Measurements from ENCODE around the gene ZBTB20.

The ZBTB20 gene

GRCh38 chr3:114741066-114741465 lies 406.0 kb downstream of the ZBTB20 start:
- Histone ChIP-seq H3K36me3 (ENCODE audit: insufficient read depth, low read length) (no peaks in the 10 kb centered on the region), H3K27me3 (ENCODE audit: insufficient read depth, low read length) (no peaks in the 10 kb centered on the region), H3K79me2 (ENCODE audit: control insufficient read depth, insufficient read depth, low read length, unreplicated experiment) (no peaks in the 10 kb centered on the region), H2AFZ (ENCODE audit: low read length, unreplicated experiment) (no peak overlapping the region), H3K4me1 (ENCODE audit: control insufficient read depth, insufficient read depth, low read length, unreplicated experiment) (peaks cover 13% of the 10 kb centered on the region), H3K4me3 (ENCODE audit: low read depth, low read length) (no peak overlapping the region), H3K27ac (ENCODE audit: low read depth, low read length) (peak overlapping the region; percentile 16; the same call in 1 of the 2 replicates)

- Histone ChIP-seq H3K4me1 (ENCODE audit: control insufficient read depth, insufficient read depth, low read length, unreplicated experiment) (peaks cover 7% of the 10 kb centered on the region), H2AFZ (ENCODE audit: low read length, unreplicated experiment) (no peak overlapping the region), H3K36me3 (ENCODE audit: insufficient read depth, low read length) (no peaks in the 10 kb centered on the region), H3K27ac (ENCODE audit: low read depth, low read length) (no peak overlapping the region), H3K79me2 (ENCODE audit: control insufficient read depth, insufficient read depth, low read length, unreplicated experiment) (no peaks in the 10 kb centered on the region), H3K4me3 (ENCODE audit: low read depth, low read length) (no peak overlapping the region), H3K27me3 (ENCODE audit: insufficient read depth, low read length) (no peaks in the 10 kb centered on the region)
These were observed 407.5 kb downstream of the ZBTB20 start for GRCh38 chr3:114739627-114740026.

DNA sequence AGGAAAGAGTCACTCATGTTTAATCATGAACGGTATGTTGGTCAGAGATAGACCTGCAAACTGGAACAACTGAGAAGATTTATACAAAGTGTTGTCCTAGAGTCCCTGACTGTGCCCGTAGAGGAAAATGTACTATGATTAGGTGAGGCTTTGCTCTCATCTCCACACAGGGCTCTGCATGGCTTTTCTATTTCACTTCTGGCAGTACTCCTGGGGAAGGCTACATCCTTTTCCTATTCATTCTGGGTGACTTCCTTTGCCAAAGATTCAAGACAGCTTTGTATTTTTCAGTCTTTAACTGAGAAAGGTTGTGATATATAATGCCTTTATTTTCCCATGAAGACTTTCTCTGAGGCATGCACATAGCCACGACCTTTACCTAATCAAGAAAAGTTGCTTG lies 414.7 kb downstream of the ZBTB20 start:
- Histone ChIP-seq H3K27ac (ENCODE audit: low read depth, low read length) (no peak overlapping the region), H3K4me3 (ENCODE audit: low read depth, low read length) (no peak overlapping the region), H3K79me2 (ENCODE audit: control insufficient read depth, insufficient read depth, low read length, unreplicated experiment) (no peaks in the 10 kb centered on the region), H2AFZ (ENCODE audit: low read length, unreplicated experiment) (no peak overlapping the region), H3K36me3 (ENCODE audit: insufficient read depth, low read length) (no peaks in the 10 kb centered on the region), H3K4me1 (ENCODE audit: control insufficient read depth, insufficient read depth, low read length, unreplicated experiment) (no peaks in the 10 kb centered on the region), H3K27me3 (ENCODE audit: insufficient read depth, low read length) (no peaks in the 10 kb centered on the region)

- H3K27ac ChIP-seq (ENCODE audit: low read depth, low read length), result no peak overlapping the region
- no peaks in the 10 kb centered on the region for H3K27me3 ChIP-seq (ENCODE audit: insufficient read depth, low read length)
- H3K36me3 ChIP-seq (ENCODE audit: insufficient read depth, low read length), result no peaks in the 10 kb centered on the region
- no peak overlapping the region for H2AFZ ChIP-seq (ENCODE audit: low read length, unreplicated experiment)
- H3K4me3 ChIP-seq (ENCODE audit: low read depth, low read length), result no peak overlapping the region
- no peaks in the 10 kb centered on the region for H3K79me2 ChIP-seq (ENCODE audit: control insufficient read depth, insufficient read depth, low read length, unreplicated experiment)
- no peaks in the 10 kb centered on the region for H3K4me1 ChIP-seq (ENCODE audit: control insufficient read depth, insufficient read depth, low read length, unreplicated experiment)
These were observed 416.7 kb downstream of the ZBTB20 start for GRCh38 chr3:114730397-114730796.

- Histone ChIP-seq H3K79me2 (ENCODE audit: control insufficient read depth, insufficient read depth, low read length, unreplicated experiment) (no peaks in the 10 kb centered on the region), H2AFZ (ENCODE audit: low read length, unreplicated experiment) (no peak overlapping the region), H3K36me3 (ENCODE audit: insufficient read depth, low read length) (no peaks in the 10 kb centered on the region), H3K27me3 (ENCODE audit: insufficient read depth, low read length) (no peaks in the 10 kb centered on the region), H3K4me1 (ENCODE audit: control insufficient read depth, insufficient read depth, low read length, unreplicated experiment) (no peaks in the 10 kb centered on the region), H3K4me3 (ENCODE audit: low read depth, low read length) (no peak overlapping the region), H3K27ac (ENCODE audit: low read depth, low read length) (no peak overlapping the region)
These were observed 419.7 kb downstream of the ZBTB20 start for GRCh38 chr3:114727373-114727772.

GRCh38 chr3:114725966-114726365 lies 421.1 kb downstream of the ZBTB20 start:
- H3K79me2 ChIP-seq (ENCODE audit: control insufficient read depth, insufficient read depth, low read length, unreplicated experiment), result no peaks in the 10 kb centered on the region
- H3K27ac ChIP-seq (ENCODE audit: low read depth, low read length), result no peak overlapping the region
- H3K27me3 ChIP-seq (ENCODE audit: insufficient read depth, low read length), result no peaks in the 10 kb centered on the region
- H2AFZ ChIP-seq (ENCODE audit: low read length, unreplicated experiment), result no peak overlapping the region
- no peaks in the 10 kb centered on the region for H3K36me3 ChIP-seq (ENCODE audit: insufficient read depth, low read length)
- H3K4me1 ChIP-seq (ENCODE audit: control insufficient read depth, insufficient read depth, low read length, unreplicated experiment), result no peaks in the 10 kb centered on the region
- no peak overlapping the region for H3K4me3 ChIP-seq (ENCODE audit: low read depth, low read length)

- no peak overlapping the region for H2AFZ ChIP-seq (ENCODE audit: low read length, unreplicated experiment)
- no peak overlapping the region for H3K27ac ChIP-seq (ENCODE audit: low read depth, low read length)
- no peaks in the 10 kb centered on the region for H3K79me2 ChIP-seq (ENCODE audit: control insufficient read depth, insufficient read depth, low read length, unreplicated experiment)
- H3K4me3 ChIP-seq (ENCODE audit: low read depth, low read length), result no peak overlapping the region
- no peaks in the 10 kb centered on the region for H3K27me3 ChIP-seq (ENCODE audit: insufficient read depth, low read length)
- H3K4me1 ChIP-seq (ENCODE audit: control insufficient read depth, insufficient read depth, low read length, unreplicated experiment), result no peaks in the 10 kb centered on the region
- H3K36me3 ChIP-seq (ENCODE audit: insufficient read depth, low read length), result no peaks in the 10 kb centered on the region
These were observed 424.6 kb downstream of the ZBTB20 start for GRCh38 chr3:114722530-114722929.

DNA sequence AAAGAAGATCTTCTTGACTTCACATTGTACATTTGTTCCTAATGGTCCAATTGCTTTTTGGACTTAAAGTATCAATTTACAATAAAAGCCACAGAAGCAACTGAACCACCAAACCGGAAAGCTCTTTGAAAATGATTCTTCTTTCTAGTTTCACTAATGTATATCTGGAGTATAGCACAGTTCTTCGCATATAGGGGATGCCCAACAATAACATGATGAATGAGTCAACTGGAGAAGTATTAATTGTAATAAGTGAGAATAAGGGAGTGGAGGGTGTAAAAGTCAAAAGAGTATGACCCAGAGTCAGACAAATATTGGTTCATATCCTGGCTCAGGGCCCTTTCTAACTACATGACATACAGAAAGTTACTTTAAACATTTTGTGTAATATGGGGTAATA lies 425.2 kb downstream of the ZBTB20 start:
- no peaks in the 10 kb centered on the region for H3K79me2 ChIP-seq (ENCODE audit: control insufficient read depth, insufficient read depth, low read length, unreplicated experiment)
- H3K27me3 ChIP-seq (ENCODE audit: insufficient read depth, low read length), result no peaks in the 10 kb centered on the region

GRCh38 chr3:114721209-114721608 lies 425.9 kb downstream of the ZBTB20 start:
- no peaks in the 10 kb centered on the region for H3K4me1 ChIP-seq (ENCODE audit: control insufficient read depth, insufficient read depth, low read length, unreplicated experiment)
- no peaks in the 10 kb centered on the region for H3K79me2 ChIP-seq (ENCODE audit: control insufficient read depth, insufficient read depth, low read length, unreplicated experiment)
- no peak overlapping the region for H3K27ac ChIP-seq (ENCODE audit: low read depth, low read length)
- H3K4me3 ChIP-seq (ENCODE audit: low read depth, low read length), result no peak overlapping the region
- no peaks in the 10 kb centered on the region for H3K27me3 ChIP-seq (ENCODE audit: insufficient read depth, low read length)
- H2AFZ ChIP-seq (ENCODE audit: low read length, unreplicated experiment), result no peak overlapping the region
- no peaks in the 10 kb centered on the region for H3K36me3 ChIP-seq (ENCODE audit: insufficient read depth, low read length)

More for the DNA sequence above, 425.2 kb downstream of the ZBTB20 start:
- no peak overlapping the region for H3K27ac ChIP-seq (ENCODE audit: low read depth, low read length)
- H3K36me3 ChIP-seq (ENCODE audit: insufficient read depth, low read length), result no peaks in the 10 kb centered on the region
- H3K4me3 ChIP-seq (ENCODE audit: low read depth, low read length), result no peak overlapping the region
- H3K4me1 ChIP-seq (ENCODE audit: control insufficient read depth, insufficient read depth, low read length, unreplicated experiment), result no peaks in the 10 kb centered on the region
- no peak overlapping the region for H2AFZ ChIP-seq (ENCODE audit: low read length, unreplicated experiment)

GRCh38 chr3:114718898-114719210 lies 428.2 kb downstream of the ZBTB20 start:
- Histone ChIP-seq H3K4me1 (ENCODE audit: control insufficient read depth, insufficient read depth, low read length, unreplicated experiment) (no peaks in the 10 kb centered on the region), H3K4me3 (ENCODE audit: low read depth, low read length) (no peak overlapping the region), H3K27me3 (ENCODE audit: insufficient read depth, low read length) (no peaks in the 10 kb centered on the region), H3K27ac (ENCODE audit: low read depth, low read length) (no peak overlapping the region), H2AFZ (ENCODE audit: low read length, unreplicated experiment) (no peak overlapping the region), H3K36me3 (ENCODE audit: insufficient read depth, low read length) (no peaks in the 10 kb centered on the region), H3K79me2 (ENCODE audit: control insufficient read depth, insufficient read depth, low read length, unreplicated experiment) (no peaks in the 10 kb centered on the region)

DNA sequence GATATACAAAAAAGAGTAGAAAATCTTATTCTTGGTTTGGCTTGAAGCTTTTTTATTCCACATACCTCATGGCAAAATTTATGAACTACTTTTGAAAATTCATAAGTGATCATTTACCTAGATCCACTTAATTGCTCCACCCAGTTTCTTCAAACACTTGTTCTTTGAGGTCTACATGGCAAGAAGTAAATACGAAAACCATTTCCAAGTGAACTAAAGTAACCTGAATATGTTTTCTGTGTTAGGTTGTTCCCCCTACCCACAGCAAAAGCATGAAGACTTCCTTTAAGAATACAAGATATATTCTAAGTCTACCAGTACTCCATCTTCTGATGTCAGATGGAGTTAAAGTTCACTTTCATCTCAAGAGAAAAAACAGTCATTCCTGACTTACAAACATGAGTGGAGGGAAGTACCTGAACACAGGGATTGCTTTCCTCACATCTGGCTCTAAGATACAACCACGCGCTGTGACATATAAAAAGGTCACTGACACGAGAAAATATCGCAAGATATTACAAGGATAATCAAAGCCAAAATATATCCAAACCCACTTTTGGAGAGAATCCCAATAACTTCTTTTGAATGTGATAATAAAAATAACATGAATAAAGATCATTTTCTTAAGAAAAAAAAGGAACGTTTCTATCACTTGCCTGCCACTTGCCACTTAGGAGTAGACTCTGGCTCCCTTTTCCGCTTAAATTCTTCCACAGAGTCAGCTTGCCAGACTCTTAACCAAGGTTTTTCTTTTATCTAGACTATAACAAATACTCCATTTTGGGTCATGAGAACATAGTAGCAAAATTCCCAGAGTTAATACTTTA lies 428.8 kb downstream of the ZBTB20 start:
- H3K27ac ChIP-seq (ENCODE audit: low read depth, low read length), result no peak overlapping the region
- no peak overlapping the region for H2AFZ ChIP-seq (ENCODE audit: low read length, unreplicated experiment)

More for the DNA sequence above, 428.8 kb downstream of the ZBTB20 start:
- Histone ChIP-seq H3K36me3 (ENCODE audit: insufficient read depth, low read length) (no peaks in the 10 kb centered on the region), H3K4me1 (ENCODE audit: control insufficient read depth, insufficient read depth, low read length, unreplicated experiment) (no peaks in the 10 kb centered on the region), H3K27me3 (ENCODE audit: insufficient read depth, low read length) (no peaks in the 10 kb centered on the region), H3K4me3 (ENCODE audit: low read depth, low read length) (no peak overlapping the region), H3K79me2 (ENCODE audit: control insufficient read depth, insufficient read depth, low read length, unreplicated experiment) (no peaks in the 10 kb centered on the region)

Data from ACC112 (cell line).